ENCODE measurements around the gene CDK14.

DNA sequence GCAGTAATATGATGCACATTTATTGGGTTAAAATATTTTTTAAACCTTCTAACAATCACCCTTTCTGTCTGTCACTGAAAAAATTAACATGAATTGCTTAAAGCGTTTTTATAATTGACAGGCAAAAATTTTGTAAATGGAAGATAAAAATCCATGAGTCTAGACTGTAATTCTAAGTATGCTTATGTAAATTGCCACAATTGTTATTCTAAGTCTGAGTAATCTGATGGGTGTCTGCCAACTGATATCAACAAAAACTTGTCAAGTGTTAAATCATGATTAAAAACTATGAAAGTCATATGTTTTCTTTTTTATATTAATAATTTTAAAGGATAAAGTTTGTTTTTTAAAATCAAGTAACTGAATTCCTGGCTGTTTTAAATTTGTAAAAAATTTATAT, 208.2 kb downstream of the CDK14 start:
- TF ChIP-seq, protein P1, sequence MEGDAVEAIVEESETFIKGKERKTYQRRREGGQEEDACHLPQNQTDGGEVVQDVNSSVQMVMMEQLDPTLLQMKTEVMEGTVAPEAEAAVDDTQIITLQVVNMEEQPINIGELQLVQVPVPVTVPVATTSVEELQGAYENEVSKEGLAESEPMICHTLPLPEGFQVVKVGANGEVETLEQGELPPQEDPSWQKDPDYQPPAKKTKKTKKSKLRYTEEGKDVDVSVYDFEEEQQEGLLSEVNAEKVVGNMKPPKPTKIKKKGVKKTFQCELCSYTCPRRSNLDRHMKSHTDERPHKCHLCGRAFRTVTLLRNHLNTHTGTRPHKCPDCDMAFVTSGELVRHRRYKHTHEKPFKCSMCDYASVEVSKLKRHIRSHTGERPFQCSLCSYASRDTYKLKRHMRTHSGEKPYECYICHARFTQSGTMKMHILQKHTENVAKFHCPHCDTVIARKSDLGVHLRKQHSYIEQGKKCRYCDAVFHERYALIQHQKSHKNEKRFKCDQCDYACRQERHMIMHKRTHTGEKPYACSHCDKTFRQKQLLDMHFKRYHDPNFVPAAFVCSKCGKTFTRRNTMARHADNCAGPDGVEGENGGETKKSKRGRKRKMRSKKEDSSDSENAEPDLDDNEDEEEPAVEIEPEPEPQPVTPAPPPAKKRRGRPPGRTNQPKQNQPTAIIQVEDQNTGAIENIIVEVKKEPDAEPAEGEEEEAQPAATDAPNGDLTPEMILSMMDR (IDR thresholded peaks at IDR 0.05; ENCODE audit: poor library complexity, severe bottlenecking), result no peak
- TF ChIP-seq EP300 (conservative IDR thresholded peaks at IDR 0.05; ENCODE audit: poor library complexity, severe bottlenecking) (no peak), EZH2 (IDR thresholded peaks at IDR 0.05; ENCODE audit: borderline replicate concordance, insufficient read depth, low read length, poor library complexity, severe bottlenecking) (no peak), REST (IDR thresholded peaks at IDR 0.05; ENCODE audit: borderline replicate concordance) (no peak), POLR2AphosphoS5 (IDR thresholded peaks at IDR 0.05) (no peak), TAF1 (IDR thresholded peaks at IDR 0.05; ENCODE audit: low read depth) (no peak), SMC3 (conservative IDR thresholded peaks at IDR 0.05; ENCODE audit: poor library complexity) (no peak), MXI1 (conservative IDR thresholded peaks at IDR 0.05; ENCODE audit: poor library complexity, severe bottlenecking) (no peak), RAD21 (conservative IDR thresholded peaks at IDR 0.05) (no peak)
